GM12878 (cell line): Measurements from ENCODE around the gene MAP3K6. TPM values are rescaled to one million over a fixed set of nuclear protein-coding genes. Genes with fewer than 3 reads are reported as not detected.

Experiments used
- CREB1 ChIP-seq: IDR thresholded peaks from 2 replicates; pipeline ENCODE4 v1.6.1; 2012; ENCODE audit warnings: low read depth, mild to moderate bottlenecking, inconsistent platforms
- ESRRA ChIP-seq: IDR thresholded peaks from 2 replicates; pipeline ENCODE4 v1.6.1; 2012; ENCODE audit warnings: mild to moderate bottlenecking, low read length, improper control_type of control experiment
- MYC ChIP-seq: IDR thresholded peaks from 2 replicates; pipeline ENCODE4 v1.6.1; 2011; ENCODE audit warnings: mild to moderate bottlenecking, low read length, moderate library complexity, inconsistent platforms; ENCODE audit not compliant: insufficient read depth, insufficient replicate concordance, insufficient read length, severe bottlenecking
- NFIC ChIP-seq: IDR thresholded peaks from 2 replicates; pipeline ENCODE4 v1.6.1; 2012; ENCODE audit warnings: low read depth, mild to moderate bottlenecking, inconsistent platforms, low read length, moderate library complexity
- NR2F1 ChIP-seq: fragments of 450-650 bp; conservative IDR thresholded peaks from 2 replicates; pipeline ENCODE4 v1.6.1; 2017; ENCODE audit warnings: mild to moderate bottlenecking
- POLR2A ChIP-seq: IDR thresholded peaks from 2 replicates; pipeline ENCODE4 v1.6.1; 2011; ENCODE audit warnings: low read depth, mild to moderate bottlenecking, low read length
- RAD21 ChIP-seq: IDR thresholded peaks from 2 replicates; pipeline ENCODE4 v1.6.1; 2011; ENCODE audit warnings: mild to moderate bottlenecking, low read depth, low read length, moderate library complexity; ENCODE audit not compliant: insufficient read depth
- WRNIP1 ChIP-seq: IDR thresholded peaks from 2 replicates; pipeline ENCODE4 v1.6.1; 2011; ENCODE audit warnings: low read depth, low read length, improper control_type of control experiment, borderline replicate concordance
- ZNF217 ChIP-seq: fragments of 450-650 bp; IDR thresholded peaks from 2 replicates; pipeline ENCODE4 v1.6.1; 2017; ENCODE audit warnings: antibody characterized with exemption, mild to moderate bottlenecking
- polyA plus RNA-seq, 11 experiments: library from polyadenylated mRNA; depleted of rRNA in 4 of 11; unstranded in 6 of 11; stranded (reverse) in 5 of 11; fragments of >200 nt; fragmentation: Nextera tagmentation in 4 of 11; fragmentation: Illumina TruSeq in 1 of 11; extraction: Ambion mirVana in 4 of 11; extraction: Trizol in 1 of 11; gene quantifications; 1 replicate in 1 of 11; 2 replicates in 10 of 11; pipeline versions ENCODE4 v1.2.1 to v1.2.3, GENCODE V29; 2011 to 2016; ENCODE audit warnings: inconsistent platforms in 2 of 11, missing spikeins in 2 of 11, low read depth in 1 of 11
- total RNA-seq, 4 experiments: library from RNA; depleted of rRNA in 3 of 4; stranded (reverse); fragments of >200 nt in 3 of 4; fragmentation: Illumina TruSeq in 1 of 4; extraction: Trizol in 1 of 4; gene quantifications; 2 replicates each; pipeline versions ENCODE4 v1.2.1 to v1.2.3, GENCODE V29; 2013 to 2021
- TF ChIP-seq, protein P1 (sequence below): fragments of 450-650 bp; IDR thresholded peaks from 2 replicates; pipeline ENCODE4 v1.6.1; 2018; ENCODE audit warnings: mild to moderate bottlenecking, low read depth, moderate library complexity; ENCODE audit not compliant: partially characterized antibody

MAP3K6 gene
- total and polyA plus RNA-seq, 10 of the 15 experiments (the other 5 are each of a cell fraction or from before 2014, with no cell fraction given) = 0.15 to 3.4 (median 1.2) TPM; not detected in 1

DNA sequence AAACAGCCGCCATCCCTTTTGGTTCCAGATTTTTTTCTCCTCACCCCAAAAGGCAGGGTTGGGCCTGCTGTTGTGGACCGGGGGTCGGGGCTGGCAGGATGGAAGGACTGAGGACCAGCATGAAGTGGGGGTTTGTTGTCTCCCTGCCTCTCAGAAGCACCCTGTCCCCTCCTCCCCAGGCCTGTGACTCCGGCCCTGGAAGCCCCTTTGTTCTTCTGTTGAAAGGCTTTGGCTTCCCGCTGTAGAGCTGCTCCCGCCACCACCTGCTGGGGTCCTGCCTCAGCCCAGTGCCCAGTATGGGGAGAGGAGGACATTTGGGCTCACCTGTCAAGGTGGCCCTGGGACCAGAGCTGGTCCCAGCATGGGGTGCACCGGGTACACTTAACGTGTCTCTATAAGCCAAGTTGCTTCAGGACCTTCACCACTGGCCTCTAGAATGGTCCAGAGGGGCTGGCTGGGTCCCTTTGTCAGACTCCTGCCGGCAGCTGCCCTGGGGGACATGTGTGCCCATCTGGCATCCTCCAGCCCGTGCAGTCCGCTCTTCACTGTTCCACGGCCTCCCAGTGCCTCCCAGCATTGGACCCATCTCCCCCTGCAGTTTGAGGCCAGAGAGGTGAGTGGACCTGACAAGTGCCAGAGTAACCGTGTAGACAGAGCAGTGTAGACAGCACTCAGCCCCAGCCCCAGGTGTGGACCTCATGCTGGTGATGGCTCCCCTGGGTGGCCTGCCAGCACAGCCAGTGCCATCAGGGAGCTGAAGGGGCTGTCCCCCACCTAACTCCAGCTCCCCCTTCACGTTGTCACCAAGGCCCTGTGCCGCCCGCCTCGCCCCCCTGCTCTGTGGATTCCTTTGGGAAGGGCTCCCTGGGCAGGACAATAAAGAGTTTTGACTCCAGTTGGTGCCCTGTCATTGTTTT lies 31.0 kb downstream of the MAP3K6 start (continued):
- TF ChIP-seq, protein P1, sequence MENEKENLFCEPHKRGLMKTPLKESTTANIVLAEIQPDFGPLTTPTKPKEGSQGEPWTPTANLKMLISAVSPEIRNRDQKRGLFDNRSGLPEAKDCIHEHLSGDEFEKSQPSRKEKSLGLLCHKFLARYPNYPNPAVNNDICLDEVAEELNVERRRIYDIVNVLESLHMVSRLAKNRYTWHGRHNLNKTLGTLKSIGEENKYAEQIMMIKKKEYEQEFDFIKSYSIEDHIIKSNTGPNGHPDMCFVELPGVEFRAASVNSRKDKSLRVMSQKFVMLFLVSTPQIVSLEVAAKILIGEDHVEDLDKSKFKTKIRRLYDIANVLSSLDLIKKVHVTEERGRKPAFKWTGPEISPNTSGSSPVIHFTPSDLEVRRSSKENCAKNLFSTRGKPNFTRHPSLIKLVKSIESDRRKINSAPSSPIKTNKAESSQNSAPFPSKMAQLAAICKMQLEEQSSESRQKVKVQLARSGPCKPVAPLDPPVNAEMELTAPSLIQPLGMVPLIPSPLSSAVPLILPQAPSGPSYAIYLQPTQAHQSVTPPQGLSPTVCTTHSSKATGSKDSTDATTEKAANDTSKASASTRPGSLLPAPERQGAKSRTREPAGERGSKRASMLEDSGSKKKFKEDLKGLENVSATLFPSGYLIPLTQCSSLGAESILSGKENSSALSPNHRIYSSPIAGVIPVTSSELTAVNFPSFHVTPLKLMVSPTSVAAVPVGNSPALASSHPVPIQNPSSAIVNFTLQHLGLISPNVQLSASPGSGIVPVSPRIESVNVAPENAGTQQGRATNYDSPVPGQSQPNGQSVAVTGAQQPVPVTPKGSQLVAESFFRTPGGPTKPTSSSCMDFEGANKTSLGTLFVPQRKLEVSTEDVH = no peak
- no peak for TF ChIP-seq WRNIP1
- no peak for TF ChIP-seq RAD21
- no peak for TF ChIP-seq POLR2A
- no peak for TF ChIP-seq CREB1
- TF ChIP-seq NFIC = no peak
- no peak for TF ChIP-seq MYC
- TF ChIP-seq NR2F1 = no peak
- no peak for TF ChIP-seq ZNF217
- TF ChIP-seq ESRRA = no peak
